H9 (cell line): ENCODE results near the gene MEIS3. TPM values are rescaled to one million over a fixed set of nuclear protein-coding genes. Genes with fewer than 3 reads are reported as not detected.

ENCODE experiments used
- DNase-seq: peaks from one replicate; pipeline ENCODE4 v3.0.0-alpha.2; 2017
- H2AFZ ChIP-seq: one replicate; pipeline ENCODE4 v1.6.1; 2013; ENCODE audit warnings: mild to moderate bottlenecking, low read length, control low read depth, moderate library complexity
- H2AK5ac ChIP-seq: 2 replicates; pipeline ENCODE4 v1.6.1; 2013; ENCODE audit warnings: low read length, control low read depth, mixed read lengths; ENCODE audit not compliant: insufficient read length
- H2BK120ac ChIP-seq: one replicate; pipeline ENCODE4 v1.6.1; 2013; ENCODE audit warnings: low read depth, mild to moderate bottlenecking, low read length, control low read depth, inconsistent platforms; ENCODE audit not compliant: poor library complexity, severe bottlenecking
- H2BK12ac ChIP-seq: 2 replicates; pipeline ENCODE4 v1.6.1; 2013; ENCODE audit warnings: low read length, control low read depth, mixed read lengths, low read depth; ENCODE audit not compliant: insufficient read length
- H2BK15ac ChIP-seq: 2 replicates; pipeline ENCODE4 v1.6.1; 2013; ENCODE audit warnings: low read depth, low read length, control low read depth
- H2BK20ac ChIP-seq: one replicate; pipeline ENCODE4 v1.6.1; 2013; ENCODE audit warnings: low read depth, mild to moderate bottlenecking, low read length, control low read depth, inconsistent platforms; ENCODE audit not compliant: poor library complexity, severe bottlenecking
- H2BK5ac ChIP-seq: 2 replicates; pipeline ENCODE4 v1.6.1; 2013; ENCODE audit warnings: low read length, control low read depth, mixed read lengths; ENCODE audit not compliant: insufficient read length
- H3K14ac ChIP-seq: 2 replicates; pipeline ENCODE4 v1.6.1; 2013; ENCODE audit warnings: low read length, control low read depth; ENCODE audit not compliant: insufficient read depth
- H3K18ac ChIP-seq: 2 replicates; pipeline ENCODE4 v1.6.1; 2013; ENCODE audit warnings: low read depth, mild to moderate bottlenecking, mixed read lengths, low read length, control low read depth; ENCODE audit not compliant: insufficient read length
- H3K23ac ChIP-seq: 2 replicates; pipeline ENCODE4 v1.6.1; 2013; ENCODE audit warnings: low read length, control low read depth, mixed read lengths, low read depth; ENCODE audit not compliant: insufficient read length
- H3K23me2 ChIP-seq: 2 replicates; pipeline ENCODE4 v1.6.1; 2013; ENCODE audit warnings: low read depth, mild to moderate bottlenecking, mixed read lengths, low read length, control low read depth; ENCODE audit not compliant: insufficient read length, poor library complexity, severe bottlenecking
- H3K27ac ChIP-seq: 2 replicates; pipeline ENCODE4 v1.5.1; 2013; ENCODE audit warnings: low read length, control low read depth, mixed read lengths, low read depth; ENCODE audit not compliant: insufficient read length
- H3K27me3 ChIP-seq: 2 replicates; pipeline ENCODE4 v1.6.1; 2013; ENCODE audit warnings: low read length, control low read depth, inconsistent platforms; ENCODE audit not compliant: insufficient read depth
- H3K4ac ChIP-seq: 2 replicates; pipeline ENCODE4 v1.6.1; 2013; ENCODE audit warnings: low read depth, mild to moderate bottlenecking, control low read depth, inconsistent platforms, low read length, moderate library complexity
- H3K4me1 ChIP-seq: 2 replicates; pipeline ENCODE4 v1.6.1; 2013; ENCODE audit warnings: low read length, control low read depth, inconsistent platforms; ENCODE audit not compliant: insufficient read depth
- H3K4me2 ChIP-seq: 2 replicates; pipeline ENCODE4 v1.6.1; 2013; ENCODE audit warnings: low read length, control low read depth, mixed read lengths; ENCODE audit not compliant: insufficient read length, insufficient read depth
- H3K56ac ChIP-seq: 2 replicates; pipeline ENCODE4 v1.6.1; 2013; ENCODE audit warnings: low read depth, mild to moderate bottlenecking, mixed read lengths, low read length, control low read depth; ENCODE audit not compliant: insufficient read length
- H3K79me1 ChIP-seq: 2 replicates; pipeline ENCODE4 v1.6.1; 2013; ENCODE audit warnings: low read depth, mild to moderate bottlenecking, moderate library complexity, low read length, control low read depth, inconsistent platforms; ENCODE audit not compliant: insufficient read depth, poor library complexity, severe bottlenecking
- H3K79me2 ChIP-seq: 2 replicates; pipeline ENCODE4 v1.6.1; 2013; ENCODE audit warnings: low read length, control low read depth, inconsistent platforms; ENCODE audit not compliant: insufficient read depth
- H3K9ac ChIP-seq: 2 replicates; pipeline ENCODE4 v1.6.1; 2013; ENCODE audit warnings: low read length, control low read depth, mixed read lengths; ENCODE audit not compliant: insufficient read length; ENCODE audit errors: extremely low read depth
- H3K9me3 ChIP-seq: one replicate; pipeline ENCODE4 v1.6.1; 2013; ENCODE audit warnings: low read depth, low read length, inconsistent platforms; ENCODE audit not compliant: control insufficient read depth
- H3T11ph ChIP-seq: one replicate; pipeline ENCODE4 v1.6.1; 2013; ENCODE audit warnings: mild to moderate bottlenecking, low read length, control low read depth, inconsistent platforms
- H4K20me1 ChIP-seq: one replicate; pipeline ENCODE4 v1.6.1; 2013; ENCODE audit not compliant: control insufficient read depth, insufficient read length, insufficient read depth
- H4K5ac ChIP-seq: 2 replicates; pipeline ENCODE4 v1.6.1; 2013; ENCODE audit warnings: low read depth, mild to moderate bottlenecking, mixed read lengths, low read length, control low read depth; ENCODE audit not compliant: insufficient read length
- H4K8ac ChIP-seq: replicated peaks from 2 replicates; pipeline ENCODE4 v1.6.1; 2013; ENCODE audit warnings: low read length, control low read depth, mixed read lengths, low read depth; ENCODE audit not compliant: insufficient read length
- H4K91ac ChIP-seq: 2 replicates; pipeline ENCODE4 v1.6.1; 2013; ENCODE audit warnings: low read depth, mild to moderate bottlenecking, moderate library complexity, mixed read lengths, low read length, control low read depth; ENCODE audit not compliant: insufficient read length
- H3K27ac Mint-ChIP-seq, 3 experiments: 2 replicates in 2 of 3; 3 replicates in 1 of 3; pipeline ENCODE4 v1.8.0; 2020 to 2021; ENCODE audit warnings: mixed read lengths in 3 of 3, mild to moderate bottlenecking in 1 of 3, moderate library complexity in 1 of 3
- H3K27me3 Mint-ChIP-seq: 2 replicates; pipeline ENCODE4 v1.8.0; 2021; ENCODE audit warnings: low read depth, mild to moderate bottlenecking, moderate library complexity, mixed read lengths
- H3K36me3 Mint-ChIP-seq, 3 experiments: 2 replicates in 2 of 3; 3 replicates in 1 of 3; pipeline ENCODE4 v1.8.0; 2020 to 2021; ENCODE audit warnings: low read depth in 3 of 3, mixed read lengths in 3 of 3; ENCODE audit not compliant: insufficient read depth in 1 of 3
- H3K4me1 Mint-ChIP-seq, 2 experiments: 2 replicates each; pipeline ENCODE4 v1.8.0; 2020; ENCODE audit warnings: mixed read lengths in 2 of 2
- H3K4me3 Mint-ChIP-seq, 2 experiments: 2 replicates in 1 of 2; 3 replicates in 1 of 2; pipeline ENCODE4 v1.8.0; 2020 to 2021; ENCODE audit warnings: mild to moderate bottlenecking in 2 of 2, mixed read lengths in 2 of 2, moderate library complexity in 1 of 2
- H3K9me3 Mint-ChIP-seq, 2 experiments: 2 replicates in 1 of 2; 3 replicates in 1 of 2; pipeline ENCODE4 v1.8.0; 2020; ENCODE audit warnings: mild to moderate bottlenecking in 2 of 2, mixed read lengths in 2 of 2, moderate library complexity in 1 of 2
- WGBS: extraction: QIAGEN DNeasy Blood & Tissue Kit; methylation state at CpG from one replicate; pipeline ENCODE4 v1.1.7; 2013; ENCODE audit warnings: missing lambda C conversion rate, low lambda C conversion rate, mixed read lengths; ENCODE audit not compliant: insufficient read length; ENCODE audit errors: extremely low coverage; 5-methylcytosine and 5-hydroxymethylcytosine counted together
- total RNA-seq: library from RNA; stranded (reverse); gene quantifications from 2 replicates; pipeline ENCODE4 v1.2.1, GENCODE V29; 2021
- TF ChIP-seq, protein P1 (sequence below): fragments of 200-600 bp; sonication (generic); conservative IDR thresholded peaks from 3 replicates; pipeline ENCODE4 v1.8.0; 2021; ENCODE audit warnings: antibody characterized with exemption, mild to moderate bottlenecking

Gene MEIS3
- total RNA-seq, 1 experiment from 2014 or later: 44.0 TPM

DNA sequence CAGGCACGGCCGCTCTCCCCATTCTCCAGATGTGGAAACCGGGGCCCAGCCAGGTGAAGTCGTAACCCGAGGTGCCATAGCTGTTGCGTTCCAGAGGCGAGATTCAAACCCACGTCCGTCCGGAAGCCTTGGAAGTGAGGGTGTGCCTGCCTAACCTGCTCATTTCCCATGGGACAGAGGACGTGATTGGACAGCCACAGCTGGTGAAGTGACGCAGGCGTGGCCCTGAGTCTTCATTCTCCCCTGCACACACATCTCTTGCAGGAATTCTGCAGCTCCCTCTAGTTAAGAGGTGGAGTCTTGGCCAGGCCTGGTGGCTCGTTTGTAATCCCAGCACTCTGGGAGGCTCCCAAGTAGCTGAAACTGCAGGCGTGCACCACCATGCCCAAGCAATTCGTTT is 16.8 kb downstream of the MEIS3 start:
- Histone ChIP-seq H3K9me3 (no peaks in the 10 kb centered on the region), H3K14ac (no peak overlapping the region), H4K91ac (no peak overlapping the region), H2BK15ac (no peak overlapping the region), H3K4me1 (peaks cover 2% of the 10 kb centered on the region; the same call in 1 of the 2 replicates), H3K4me2 (no peak overlapping the region), H2BK12ac (peak overlapping the region; percentile 4), H4K5ac (no peak overlapping the region), H3K27ac (no peak overlapping the region), H3K56ac (no peak overlapping the region), H3K27me3 (no peaks in the 10 kb centered on the region), H2BK5ac (no peak overlapping the region), H4K20me1 (no peaks in the 10 kb centered on the region), H4K8ac (no peak overlapping the region), H3T11ph (no peak overlapping the region), H3K9ac (no peak overlapping the region), H3K4ac (no peak overlapping the region), H2BK20ac (no peak overlapping the region), H3K23me2 (peaks cover 4% of the 10 kb centered on the region), H2BK120ac (no peak overlapping the region), H3K18ac (no peak overlapping the region), H3K79me1 (no peaks in the 10 kb centered on the region), H3K79me2 (no peaks in the 10 kb centered on the region), H2AFZ (no peak overlapping the region), H2AK5ac (no peak overlapping the region), H3K23ac (no peak overlapping the region)
- Mint-ChIP-seq H3K9me3 (no peaks in the 10 kb centered on the region; a peak in 1 of 5 replicates), H3K27me3 (peaks cover 2% of the 10 kb centered on the region), H3K4me3 (no peak overlapping the region), H3K4me1 (peaks cover 26 to 27% of the 10 kb centered on the region in 2 experiments), H3K36me3 (peaks cover 0 to 8% (median 0%) of the 10 kb centered on the region in 3 experiments; a peak in 3 of 7 replicates), H3K27ac (no peak overlapping the region)
- DNase-seq: no peak
- TF ChIP-seq, protein P1, sequence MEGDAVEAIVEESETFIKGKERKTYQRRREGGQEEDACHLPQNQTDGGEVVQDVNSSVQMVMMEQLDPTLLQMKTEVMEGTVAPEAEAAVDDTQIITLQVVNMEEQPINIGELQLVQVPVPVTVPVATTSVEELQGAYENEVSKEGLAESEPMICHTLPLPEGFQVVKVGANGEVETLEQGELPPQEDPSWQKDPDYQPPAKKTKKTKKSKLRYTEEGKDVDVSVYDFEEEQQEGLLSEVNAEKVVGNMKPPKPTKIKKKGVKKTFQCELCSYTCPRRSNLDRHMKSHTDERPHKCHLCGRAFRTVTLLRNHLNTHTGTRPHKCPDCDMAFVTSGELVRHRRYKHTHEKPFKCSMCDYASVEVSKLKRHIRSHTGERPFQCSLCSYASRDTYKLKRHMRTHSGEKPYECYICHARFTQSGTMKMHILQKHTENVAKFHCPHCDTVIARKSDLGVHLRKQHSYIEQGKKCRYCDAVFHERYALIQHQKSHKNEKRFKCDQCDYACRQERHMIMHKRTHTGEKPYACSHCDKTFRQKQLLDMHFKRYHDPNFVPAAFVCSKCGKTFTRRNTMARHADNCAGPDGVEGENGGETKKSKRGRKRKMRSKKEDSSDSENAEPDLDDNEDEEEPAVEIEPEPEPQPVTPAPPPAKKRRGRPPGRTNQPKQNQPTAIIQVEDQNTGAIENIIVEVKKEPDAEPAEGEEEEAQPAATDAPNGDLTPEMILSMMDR: no peak
- no CpG with 5 or more reads among the region's 16 CpGs for WGBS
